NCI-H1417 treated with DMSO at 0.1 percent for 48 hours (cell line): ENCODE measurements around the gene RNF13.

Experiments used
- DNase-seq: peaks from one replicate; lab custom pipeline; 2025; lab: John Stamatoyannopoulos, UW

The RNF13 gene

DNA sequence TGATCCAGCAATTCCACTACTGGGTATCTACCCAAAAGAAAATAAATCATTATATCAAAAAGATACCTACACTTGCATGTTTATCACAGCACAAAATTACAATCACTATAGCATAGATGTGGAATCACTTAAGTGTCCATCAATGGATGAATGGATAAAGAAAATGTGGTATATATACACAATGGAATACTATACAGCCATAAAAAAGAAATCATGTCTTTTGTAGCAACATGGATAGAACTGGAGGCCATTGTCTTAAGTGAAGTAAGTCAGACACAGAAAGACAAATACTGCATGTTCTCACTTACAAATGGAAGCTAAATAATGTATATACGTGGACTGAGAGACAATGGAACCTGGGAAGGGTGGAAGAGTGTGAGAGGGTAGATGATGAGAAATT lies 185.9 kb downstream of the RNF13 start:
- no peak for DNase-seq

GRCh38 chr3:149999421-149999820 lies 186.4 kb downstream of the RNF13 start:
- no peak for DNase-seq

GRCh38 chr3:150000641-150001040 lies 187.6 kb downstream of the RNF13 start:
- no peak for DNase-seq

- DNase-seq, result no peak
Observed at GRCh38 chr3:150005243-150006112, 192.5 kb downstream of the RNF13 start.

DNA sequence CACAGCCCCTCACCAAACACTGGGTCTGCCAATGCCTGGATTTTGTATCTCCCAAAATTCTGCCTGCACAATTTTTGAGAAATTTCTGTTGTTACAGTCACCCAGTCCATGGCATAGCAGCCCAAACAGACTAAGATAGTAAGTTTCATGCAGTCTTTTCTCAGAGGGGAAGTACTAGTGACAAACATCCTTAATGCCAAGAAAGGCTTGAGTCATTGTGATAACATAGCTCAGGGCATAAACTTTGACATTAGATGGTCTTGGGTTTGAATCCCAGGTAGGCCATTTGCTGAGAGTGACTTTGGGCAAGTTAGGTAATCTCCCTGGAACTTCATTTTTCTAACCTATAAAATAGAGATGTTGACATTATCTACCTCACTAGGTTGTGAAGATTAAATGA lies 193.8 kb downstream of the RNF13 start:
- no peak for DNase-seq
